Measurements from ENCODE around the gene RAC2. TPM values are rescaled to one million over a fixed set of nuclear protein-coding genes. Genes with fewer than 3 reads are reported as not detected.

RAC2 gene
- total and polyA plus RNA-seq, 3 donors from 2014 or later: 1.2 to 15.5 (median 10.7) TPM

- no peaks in the 10 kb centered on the region for H3K9me3 ChIP-seq
- no peaks in the 10 kb centered on the region for H3K27me3 ChIP-seq
- DNase-seq: no peak
- H3K27ac ChIP-seq: peak within 1 kb of the TSS; percentile 21 to 68
- no peak within 1 kb of the TSS for H3K4me3 ChIP-seq
- no peak for TF ChIP-seq CTCF (IDR thresholded peaks at IDR 0.05)
- no peak for TF ChIP-seq POLR2A (IDR thresholded peaks at IDR 0.05)
- no peaks in the 10 kb centered on the region for H3K36me3 ChIP-seq (ENCODE audit: low read depth, missing control alignments)
- intact Hi-C loops (cut with DNase I; ENCODE audit: low total_unique reads): no loop called here
- WGBS, 2 donors: 32 to 34% methylated on average over 8 to 16 of the region's 17 CpGs
- peaks cover 17% of the 10 kb centered on the region for H3K4me1 ChIP-seq
Observed at GRCh38 chr22:37187891-37188761, 55.9 kb downstream of the RAC2 start, which contains the start of gene C1QTNF6. Gene C1QTNF6, minus strand, starts transcription at chr22:37188247. Its CDS starts 34 bp downstream, at chr22:37188213.

- peak overlapping the region; percentile 21 to 68 for H3K27ac ChIP-seq
- WGBS, 2 donors: 26 to 31% methylated on average over 4 to 5 of the region's 5 CpGs
- DNase-seq: no peak
- H3K4me3 ChIP-seq: no peak overlapping the region
- H3K27me3 ChIP-seq: no peaks in the 10 kb centered on the region
- no peaks in the 10 kb centered on the region for H3K36me3 ChIP-seq (ENCODE audit: low read depth, missing control alignments)
- H3K4me1 ChIP-seq: peaks cover 17% of the 10 kb centered on the region
- no peaks in the 10 kb centered on the region for H3K9me3 ChIP-seq
- TF ChIP-seq CTCF (IDR thresholded peaks at IDR 0.05): no peak
- no peak for TF ChIP-seq POLR2A (IDR thresholded peaks at IDR 0.05)
- intact Hi-C loops (cut with DNase I; ENCODE audit: low total_unique reads): no loop called here
Observed at GRCh38 chr22:37187552-37187890, 56.5 kb downstream of the RAC2 start.

GRCh38 chr22:37186997-37187522, 57.0 kb downstream of the RAC2 start:
- Histone ChIP-seq H3K4me3 (no peak overlapping the region), H3K9me3 (no peaks in the 10 kb centered on the region), H3K27ac (peak overlapping the region in 1 of 2 donors; percentile 68), H3K36me3 (ENCODE audit: low read depth, missing control alignments) (no peaks in the 10 kb centered on the region), H3K4me1 (peaks cover 17% of the 10 kb centered on the region), H3K27me3 (no peaks in the 10 kb centered on the region)
- DNase-seq: no peak
- intact Hi-C loops (cut with DNase I; ENCODE audit: low total_unique reads): no loop called here
- 63 to 80% methylated on average over 4 of the region's 4 CpGs for WGBS, 2 donors
- TF ChIP-seq POLR2A (IDR thresholded peaks at IDR 0.05) (no peak), CTCF (IDR thresholded peaks at IDR 0.05) (no peak)

GRCh38 chr22:37186228-37186996, 57.7 kb downstream of the RAC2 start:
- DNase-seq: no peak
- no peaks in the 10 kb centered on the region for H3K9me3 ChIP-seq
- H3K36me3 ChIP-seq (ENCODE audit: low read depth, missing control alignments): no peaks in the 10 kb centered on the region
- no peak overlapping the region for H3K4me3 ChIP-seq
- intact Hi-C loops (cut with DNase I; ENCODE audit: low total_unique reads): no loop called here
- WGBS, 2 donors: 64 to 79% methylated on average over 9 of the region's 9 CpGs
- peaks cover 17% of the 10 kb centered on the region for H3K4me1 ChIP-seq
- peak overlapping the region in 1 of 2 donors; percentile 68 for H3K27ac ChIP-seq
- no peak for TF ChIP-seq CTCF (IDR thresholded peaks at IDR 0.05)
- no peak for TF ChIP-seq POLR2A (IDR thresholded peaks at IDR 0.05)
- H3K27me3 ChIP-seq: no peaks in the 10 kb centered on the region
